ENCODE data around the gene MSANTD1.

DNA sequence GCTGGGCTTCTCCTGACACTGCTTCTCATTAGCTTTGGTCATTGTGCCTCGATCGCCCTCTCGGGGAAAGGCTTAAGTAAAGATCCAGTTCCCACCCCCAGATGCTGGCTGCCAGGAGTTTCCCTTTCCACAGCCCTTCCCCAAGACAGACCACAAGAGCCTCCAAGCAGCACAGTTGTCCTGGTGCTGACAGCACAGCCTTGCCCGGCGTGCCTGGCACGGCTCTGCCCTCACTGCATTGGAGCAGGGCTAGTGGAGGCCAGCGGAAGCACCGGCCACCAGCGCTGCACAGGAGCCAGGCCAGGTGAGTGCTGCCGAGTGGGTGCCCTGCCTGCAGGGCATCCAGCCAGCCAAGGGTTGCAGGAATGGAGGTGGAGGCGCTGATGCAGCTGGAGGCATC lies 9.7 kb upstream of the MSANTD1 start:
- TF ChIP-seq EZH2 (IDR thresholded peaks at IDR 0.05; ENCODE audit: borderline replicate concordance, insufficient read depth, low read length, poor library complexity, severe bottlenecking), result no peak
- TF ChIP-seq CTCF (IDR thresholded peaks at IDR 0.05; ENCODE audit: poor library complexity, severe bottlenecking), result no peak
- TF ChIP-seq MXI1 (conservative IDR thresholded peaks at IDR 0.05; ENCODE audit: poor library complexity, severe bottlenecking), result no peak
- no peak for TF ChIP-seq POLR2AphosphoS5 (IDR thresholded peaks at IDR 0.05)

All from neural cell (in vitro differentiated cells).